ENCODE results near the gene C20orf144.

DNA sequence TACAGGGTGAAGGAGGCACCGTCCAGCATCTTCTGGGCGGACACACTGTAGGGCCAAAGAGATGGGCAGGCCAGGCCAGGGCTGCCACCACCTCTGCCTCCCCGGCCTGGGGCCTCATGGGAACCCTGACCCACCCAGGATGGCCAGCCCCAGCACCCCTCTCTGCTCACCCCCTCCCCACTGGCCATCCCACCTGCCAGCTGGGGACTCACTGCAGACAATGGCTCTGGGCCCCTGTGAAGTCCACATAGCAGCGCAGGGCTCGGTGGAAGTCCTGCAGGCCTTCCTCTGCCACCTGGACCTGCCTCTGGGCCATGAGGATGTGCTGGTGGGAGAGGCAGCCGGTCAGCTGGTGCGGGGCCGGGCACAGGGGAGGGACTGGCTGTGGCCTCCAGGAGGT, 3.6 kb upstream of the C20orf144 start:
- no peak for TF ChIP-seq EP300 (IDR thresholded peaks at IDR 0.05; ENCODE audit: borderline replicate concordance)
- no peak for TF ChIP-seq EGR1 (IDR thresholded peaks at IDR 0.05)

Measured in Ishikawa (cell line).